ENCODE measurements around the gene PPM1E.

Gene PPM1E

GRCh38 chr17:58966208-58966607 lies 210.6 kb downstream of the PPM1E start:
- Histone ChIP-seq H3K4me1 (ENCODE audit: insufficient read depth, low read length) (peaks cover 22% of the 10 kb centered on the region), H3K9me3 (ENCODE audit: control insufficient read depth, insufficient read depth, low read length) (no peaks in the 10 kb centered on the region), H3K36me3 (ENCODE audit: insufficient read depth, low read length) (no peaks in the 10 kb centered on the region), H3K9ac (ENCODE audit: low read depth, low read length) (no peak overlapping the region)

- H3K4me1 ChIP-seq (ENCODE audit: insufficient read depth, low read length) = peaks cover 22% of the 10 kb centered on the region
- H3K9ac ChIP-seq (ENCODE audit: low read depth, low read length) = no peak overlapping the region
- H3K36me3 ChIP-seq (ENCODE audit: insufficient read depth, low read length) = no peaks in the 10 kb centered on the region
- H3K9me3 ChIP-seq (ENCODE audit: control insufficient read depth, insufficient read depth, low read length) = no peaks in the 10 kb centered on the region
These were observed 212.9 kb downstream of the PPM1E start for GRCh38 chr17:58968426-58969061.

GRCh38 chr17:58969156-58969555 lies 213.5 kb downstream of the PPM1E start:
- no peaks in the 10 kb centered on the region for H3K9me3 ChIP-seq (ENCODE audit: control insufficient read depth, insufficient read depth, low read length)
- peaks cover 22% of the 10 kb centered on the region for H3K4me1 ChIP-seq (ENCODE audit: insufficient read depth, low read length)
- H3K9ac ChIP-seq (ENCODE audit: low read depth, low read length) = no peak overlapping the region
- H3K36me3 ChIP-seq (ENCODE audit: insufficient read depth, low read length) = no peaks in the 10 kb centered on the region

- Histone ChIP-seq H3K4me1 (ENCODE audit: insufficient read depth, low read length) (peaks cover 22% of the 10 kb centered on the region), H3K9ac (ENCODE audit: low read depth, low read length) (no peak overlapping the region), H3K36me3 (ENCODE audit: insufficient read depth, low read length) (no peaks in the 10 kb centered on the region), H3K9me3 (ENCODE audit: control insufficient read depth, insufficient read depth, low read length) (no peaks in the 10 kb centered on the region)
These were observed 214.0 kb downstream of the PPM1E start for GRCh38 chr17:58969612-58970011.

GRCh38 chr17:58970609-58971450 lies 215.2 kb downstream of the PPM1E start:
- Histone ChIP-seq H3K9ac (ENCODE audit: low read depth, low read length) (no peak overlapping the region), H3K4me1 (ENCODE audit: insufficient read depth, low read length) (peaks cover 15% of the 10 kb centered on the region), H3K9me3 (ENCODE audit: control insufficient read depth, insufficient read depth, low read length) (no peaks in the 10 kb centered on the region), H3K36me3 (ENCODE audit: insufficient read depth, low read length) (no peaks in the 10 kb centered on the region)

GRCh38 chr17:58974354-58974753 lies 218.7 kb downstream of the PPM1E start:
- peaks cover 1% of the 10 kb centered on the region for H3K4me1 ChIP-seq (ENCODE audit: insufficient read depth, low read length)
- H3K9ac ChIP-seq (ENCODE audit: low read depth, low read length) = no peak overlapping the region
- no peaks in the 10 kb centered on the region for H3K36me3 ChIP-seq (ENCODE audit: insufficient read depth, low read length)
- no peaks in the 10 kb centered on the region for H3K9me3 ChIP-seq (ENCODE audit: control insufficient read depth, insufficient read depth, low read length)

- Histone ChIP-seq H3K9ac (ENCODE audit: low read depth, low read length) (no peak overlapping the region), H3K4me1 (ENCODE audit: insufficient read depth, low read length) (no peaks in the 10 kb centered on the region), H3K36me3 (ENCODE audit: insufficient read depth, low read length) (no peaks in the 10 kb centered on the region), H3K9me3 (ENCODE audit: control insufficient read depth, insufficient read depth, low read length) (no peaks in the 10 kb centered on the region)
These were observed 220.9 kb downstream of the PPM1E start for GRCh38 chr17:58976541-58976940.

- Histone ChIP-seq H3K9ac (ENCODE audit: low read depth, low read length) (no peak overlapping the region), H3K36me3 (ENCODE audit: insufficient read depth, low read length) (no peaks in the 10 kb centered on the region), H3K9me3 (ENCODE audit: control insufficient read depth, insufficient read depth, low read length) (no peaks in the 10 kb centered on the region), H3K4me1 (ENCODE audit: insufficient read depth, low read length) (peaks cover 6% of the 10 kb centered on the region)
These were observed 225.2 kb downstream of the PPM1E start for GRCh38 chr17:58980706-58981481.

GRCh38 chr17:58982626-58983025 lies 227.0 kb downstream of the PPM1E start:
- H3K9ac ChIP-seq (ENCODE audit: low read depth, low read length) = no peak overlapping the region
- H3K9me3 ChIP-seq (ENCODE audit: control insufficient read depth, insufficient read depth, low read length) = no peaks in the 10 kb centered on the region
- H3K36me3 ChIP-seq (ENCODE audit: insufficient read depth, low read length) = no peaks in the 10 kb centered on the region
- H3K4me1 ChIP-seq (ENCODE audit: insufficient read depth, low read length) = peaks cover 10% of the 10 kb centered on the region

GRCh38 chr17:58985367-58985766 lies 229.7 kb downstream of the PPM1E start:
- H3K36me3 ChIP-seq (ENCODE audit: insufficient read depth, low read length) = no peaks in the 10 kb centered on the region
- H3K9ac ChIP-seq (ENCODE audit: low read depth, low read length) = no peak overlapping the region
- peaks cover 10% of the 10 kb centered on the region for H3K4me1 ChIP-seq (ENCODE audit: insufficient read depth, low read length)
- H3K9me3 ChIP-seq (ENCODE audit: control insufficient read depth, insufficient read depth, low read length) = no peaks in the 10 kb centered on the region

- no peaks in the 10 kb centered on the region for H3K36me3 ChIP-seq (ENCODE audit: insufficient read depth, low read length)
- H3K9me3 ChIP-seq (ENCODE audit: control insufficient read depth, insufficient read depth, low read length) = no peaks in the 10 kb centered on the region
- H3K9ac ChIP-seq (ENCODE audit: low read depth, low read length) = no peak overlapping the region
- H3K4me1 ChIP-seq (ENCODE audit: insufficient read depth, low read length) = peaks cover 10% of the 10 kb centered on the region
These were observed 230.3 kb downstream of the PPM1E start for GRCh38 chr17:58985971-58986370.

GRCh38 chr17:58989629-58990028 lies 234.0 kb downstream of the PPM1E start:
- Histone ChIP-seq H3K4me1 (ENCODE audit: insufficient read depth, low read length) (peaks cover 18% of the 10 kb centered on the region), H3K9ac (ENCODE audit: low read depth, low read length) (no peak overlapping the region), H3K9me3 (ENCODE audit: control insufficient read depth, insufficient read depth, low read length) (no peaks in the 10 kb centered on the region; the same call in 1 of the 2 replicates), H3K36me3 (ENCODE audit: insufficient read depth, low read length) (no peaks in the 10 kb centered on the region; the same call in 1 of the 2 replicates)

GRCh38 chr17:58991718-58992331 lies 236.2 kb downstream of the PPM1E start:
- H3K36me3 ChIP-seq (ENCODE audit: insufficient read depth, low read length) = no peaks in the 10 kb centered on the region; the same call in 1 of the 2 replicates
- H3K4me1 ChIP-seq (ENCODE audit: insufficient read depth, low read length) = peaks cover 11% of the 10 kb centered on the region
- no peak overlapping the region for H3K9ac ChIP-seq (ENCODE audit: low read depth, low read length)
- no peaks in the 10 kb centered on the region; the same call in 1 of the 2 replicates for H3K9me3 ChIP-seq (ENCODE audit: control insufficient read depth, insufficient read depth, low read length)

GRCh38 chr17:58993311-58993710 lies 237.7 kb downstream of the PPM1E start:
- H3K36me3 ChIP-seq (ENCODE audit: insufficient read depth, low read length) = no peaks in the 10 kb centered on the region; the same call in 1 of the 2 replicates

More at GRCh38 chr17:58993311-58993710, 237.7 kb downstream of the PPM1E start:
- Histone ChIP-seq H3K9ac (ENCODE audit: low read depth, low read length) (no peak overlapping the region), H3K9me3 (ENCODE audit: control insufficient read depth, insufficient read depth, low read length) (no peaks in the 10 kb centered on the region; the same call in 1 of the 2 replicates), H3K4me1 (ENCODE audit: insufficient read depth, low read length) (peaks cover 8% of the 10 kb centered on the region)
